A673 (cell line): ENCODE results near the gene KRAS. TPM values are rescaled to one million over a fixed set of nuclear protein-coding genes. Genes with fewer than 3 reads are reported as not detected.
"Not testable (repeated sequence)": the region's sequence is repeated elsewhere in the genome, so short reads cannot be mapped to it uniquely, and the experiment has no call there.

Source experiments
- BruUV-seq: library from RNA; stranded (reverse); fragments of 400-500 nt; replicated peaks from 2 replicates; lab custom pipeline; 2021; lab: Mats Ljungman, UMichigan
- CTCF ChIA-PET: fragments of 300-600 bp; sonication (Branson Sonifier 250); formaldehyde crosslinking; loops from one replicate; lab custom pipeline; 2022; ENCODE audit warnings: antibody characterized with exemption; lab: Charles Lee
- POLR2A ChIA-PET: fragments of 300-600 bp; sonication (Branson Sonifier 250); formaldehyde crosslinking; loops from one replicate; lab custom pipeline; 2022; ENCODE audit warnings: antibody characterized with exemption; ENCODE audit not compliant: low non-redundant PET; lab: Charles Lee
- DNase-seq: peaks from one replicate; pipeline ENCODE4 v3.0.0-alpha.2; 2015; ENCODE audit warnings: low spot score
- H3K27ac ChIP-seq: fragments of 200-600 bp; sonication (generic); 2 replicates; pipeline ENCODE4 v1.5.1; 2016; ENCODE audit warnings: mixed run types, low read depth, mild to moderate bottlenecking, mixed read lengths, antibody characterized with exemption, low read length; ENCODE audit not compliant: poor library complexity, severe bottlenecking
- H3K27me3 ChIP-seq: fragments of 200-600 bp; sonication (generic); replicated peaks from 2 replicates; pipeline ENCODE4 v1.6.1; 2017; ENCODE audit warnings: mixed run types, low read depth, mild to moderate bottlenecking, mixed read lengths, antibody characterized with exemption, low read length; ENCODE audit not compliant: insufficient read depth, poor library complexity
- H3K36me3 ChIP-seq: fragments of 200-600 bp; sonication (generic); 2 replicates; pipeline ENCODE4 v1.6.1; 2016; ENCODE audit warnings: mixed run types, mild to moderate bottlenecking, mixed read lengths, antibody characterized with exemption, low read length; ENCODE audit not compliant: insufficient read depth, poor library complexity, severe bottlenecking
- H3K4me1 ChIP-seq: fragments of 200-600 bp; sonication (generic); 2 replicates; pipeline ENCODE4 v1.6.1; 2017; ENCODE audit warnings: mixed run types, mild to moderate bottlenecking, mixed read lengths, antibody characterized with exemption, low read length; ENCODE audit not compliant: insufficient read depth, poor library complexity, severe bottlenecking
- H3K4me3 ChIP-seq: fragments of 200-600 bp; sonication (generic); 2 replicates; pipeline ENCODE4 v1.5.1; 2016; ENCODE audit warnings: low read depth, mixed run types, mild to moderate bottlenecking, mixed read lengths, low read length; ENCODE audit not compliant: poor library complexity, severe bottlenecking
- H3K9me3 ChIP-seq: fragments of 200-600 bp; sonication (generic); 2 replicates; pipeline ENCODE4 v1.6.1; 2016; ENCODE audit warnings: mixed run types, low read depth, mild to moderate bottlenecking, mixed read lengths, antibody characterized with exemption, low read length; ENCODE audit not compliant: poor library complexity, severe bottlenecking
- EZH2 ChIP-seq: fragments of 200-600 bp; sonication (generic); IDR thresholded peaks from 2 replicates; pipeline ENCODE4 v1.6.1; 2017; ENCODE audit warnings: borderline replicate concordance, low read depth, mild to moderate bottlenecking, mixed read lengths, antibody characterized with exemption, low read length; ENCODE audit not compliant: poor library complexity, severe bottlenecking
- intact Hi-C: fragments of 100-400 bp; cut with micrococcal nuclease; formaldehyde crosslinking; loops from one replicate; pipeline ENCODE4 v1.10.0; 2022; ENCODE audit not compliant: unreplicated experiment
- total RNA-seq: library from RNA; stranded (reverse); gene quantifications from 2 replicates; pipeline ENCODE4 v1.2.3, GENCODE V29; 2021
- TF ChIP-seq, protein P1 (sequence below): fragments of 300-800, 200-600 bp; sonication (generic); conservative IDR thresholded peaks from 2 replicates; pipeline ENCODE4 v1.5.1; 2017; ENCODE audit warnings: low read depth, mild to moderate bottlenecking, antibody characterized with exemption, low read length, moderate library complexity, mixed read lengths

Gene KRAS
- total RNA-seq, 1 experiment from 2014 or later, result 25.2 TPM

DNA sequence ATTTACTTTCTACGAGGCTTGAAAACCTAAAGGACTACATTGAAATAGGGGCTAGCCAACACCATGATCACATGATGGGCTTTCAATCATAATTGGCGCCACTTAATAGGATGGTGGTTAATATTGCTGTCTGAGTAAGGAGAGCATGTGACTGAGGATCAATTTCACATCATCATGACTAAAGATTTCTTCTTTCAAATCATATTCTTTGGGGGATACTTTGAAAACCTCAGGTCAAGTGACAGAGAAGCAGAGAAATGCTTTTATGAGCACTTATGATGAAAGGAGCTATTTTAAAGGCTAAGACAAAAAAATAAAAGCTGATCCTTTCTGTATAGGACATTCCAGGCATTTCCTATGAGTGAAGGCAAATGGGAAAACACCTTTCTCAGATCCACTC is 42.9 kb upstream of the KRAS start:
- CTCF ChIA-PET, result no interaction called here
- intact Hi-C loops, result no loop called here
- BruUV-seq, result no TSS peak
- H3K4me3 ChIP-seq, result no peak overlapping the region
- no peak for DNase-seq
- H3K27me3 ChIP-seq, result no peaks in the 10 kb centered on the region
- TF ChIP-seq, protein P1, sequence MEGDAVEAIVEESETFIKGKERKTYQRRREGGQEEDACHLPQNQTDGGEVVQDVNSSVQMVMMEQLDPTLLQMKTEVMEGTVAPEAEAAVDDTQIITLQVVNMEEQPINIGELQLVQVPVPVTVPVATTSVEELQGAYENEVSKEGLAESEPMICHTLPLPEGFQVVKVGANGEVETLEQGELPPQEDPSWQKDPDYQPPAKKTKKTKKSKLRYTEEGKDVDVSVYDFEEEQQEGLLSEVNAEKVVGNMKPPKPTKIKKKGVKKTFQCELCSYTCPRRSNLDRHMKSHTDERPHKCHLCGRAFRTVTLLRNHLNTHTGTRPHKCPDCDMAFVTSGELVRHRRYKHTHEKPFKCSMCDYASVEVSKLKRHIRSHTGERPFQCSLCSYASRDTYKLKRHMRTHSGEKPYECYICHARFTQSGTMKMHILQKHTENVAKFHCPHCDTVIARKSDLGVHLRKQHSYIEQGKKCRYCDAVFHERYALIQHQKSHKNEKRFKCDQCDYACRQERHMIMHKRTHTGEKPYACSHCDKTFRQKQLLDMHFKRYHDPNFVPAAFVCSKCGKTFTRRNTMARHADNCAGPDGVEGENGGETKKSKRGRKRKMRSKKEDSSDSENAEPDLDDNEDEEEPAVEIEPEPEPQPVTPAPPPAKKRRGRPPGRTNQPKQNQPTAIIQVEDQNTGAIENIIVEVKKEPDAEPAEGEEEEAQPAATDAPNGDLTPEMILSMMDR, result no peak
- no peak for TF ChIP-seq EZH2
- H3K36me3 ChIP-seq, result no peaks in the 10 kb centered on the region
- no peaks in the 10 kb centered on the region for H3K4me1 ChIP-seq
- POLR2A ChIA-PET, result no interaction called here
- H3K9me3 ChIP-seq, result no peaks in the 10 kb centered on the region
- H3K27ac ChIP-seq, result no peak overlapping the region

DNA sequence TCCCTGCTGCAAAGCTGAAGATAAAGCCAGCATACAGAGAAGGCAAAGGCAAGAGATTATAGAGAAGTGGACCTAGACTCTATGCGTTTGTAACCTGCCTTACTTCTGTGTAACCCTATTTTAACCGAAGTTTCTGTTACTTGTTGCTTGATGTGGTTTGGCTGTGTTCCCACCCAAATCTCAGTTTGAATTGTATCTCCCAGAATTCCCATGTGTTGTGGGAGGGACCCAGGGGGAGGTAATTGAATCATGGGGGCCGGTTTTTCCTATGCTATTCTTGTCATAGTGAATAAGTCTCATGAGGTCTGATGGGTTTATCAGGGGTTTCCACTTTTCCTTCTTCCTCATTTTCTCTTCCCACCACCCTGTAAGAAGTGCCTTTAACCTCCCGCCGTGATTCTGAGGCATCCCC is 42.1 kb upstream of the KRAS start:
- H3K9me3 ChIP-seq, H3K4me3 ChIP-seq, H3K4me1 ChIP-seq, intact Hi-C loops, POLR2A ChIA-PET, BruUV-seq, H3K27me3 ChIP-seq, DNase-seq, H3K27ac ChIP-seq, H3K36me3 ChIP-seq, CTCF ChIA-PET: not testable (repeated sequence)

GRCh38 chr12:25287610-25288009 is 36.9 kb upstream of the KRAS start:
- POLR2A ChIA-PET, result no interaction called here
- H3K27ac ChIP-seq, result no peak overlapping the region
- H3K4me3 ChIP-seq, result no peak overlapping the region
- BruUV-seq, result no TSS peak
- H3K27me3 ChIP-seq, result no peaks in the 10 kb centered on the region
- no peak for DNase-seq
- intact Hi-C loops, result no loop called here
- TF ChIP-seq, protein P1, result no peak
- TF ChIP-seq EZH2, result no peak
- H3K9me3 ChIP-seq, result no peaks in the 10 kb centered on the region
- no peaks in the 10 kb centered on the region for H3K36me3 ChIP-seq
- H3K4me1 ChIP-seq, result no peaks in the 10 kb centered on the region
- CTCF ChIA-PET, result no interaction called here

GRCh38 chr12:25286837-25287236 is 36.1 kb upstream of the KRAS start:
- intact Hi-C loops, result no loop called here
- Histone ChIP-seq H3K4me1 (no peaks in the 10 kb centered on the region), H3K9me3 (no peaks in the 10 kb centered on the region), H3K36me3 (no peaks in the 10 kb centered on the region), H3K4me3 (no peak overlapping the region), H3K27ac (no peak overlapping the region), H3K27me3 (no peaks in the 10 kb centered on the region)
- no peak for DNase-seq
- ChIA-PET CTCF (no interaction called here), POLR2A (no interaction called here)
- no peak for TF ChIP-seq EZH2
- TF ChIP-seq, protein P1, result no peak
- BruUV-seq, result no TSS peak
